Peyer's patch (tissue), 4 donors: Measurements from ENCODE around the gene IPP. TPM values are rescaled to one million over a fixed set of nuclear protein-coding genes. Genes with fewer than 3 reads are reported as not detected.

Source experiments
- DNase-seq, 3 donors: peaks; one replicate each; pipeline ENCODE4 v3.0.0-alpha.2; 2017 to 2019
- H3K27ac ChIP-seq, 4 donors: fragments of 200-600 bp; sonication (generic); one replicate each; pipeline ENCODE4 v1.5.1; 2016 to 2019
- H3K27me3 ChIP-seq, 2 donors: fragments of 200-600 bp; sonication (generic); one replicate each; pipeline ENCODE4 v1.5.1; 2019
- H3K36me3 ChIP-seq, 3 donors: fragments of 200-600 bp; sonication (generic); one replicate each; pipeline ENCODE4 v1.5.1; 2016 to 2019
- H3K4me1 ChIP-seq, 4 donors: fragments of 200-600 bp; sonication (generic); one replicate each; pipeline ENCODE4 v1.5.1; 2016 to 2019
- H3K4me3 ChIP-seq, 4 donors: fragments of 200-600 bp; sonication (generic); 1 replicate in 3 of 4; 2 replicates in 1 of 4; pipeline ENCODE4 v1.5.1; 2016 to 2019; ENCODE audit warnings: mild to moderate bottlenecking in 1 of 4
- H3K9me3 ChIP-seq, 4 donors: fragments of 200-600 bp; sonication (generic); one replicate each; pipeline ENCODE4 v1.5.1; 2016 to 2019; ENCODE audit warnings: mild to moderate bottlenecking in 1 of 4
- CTCF ChIP-seq, 6 experiments: fragments of 450-650 bp in 4 of 6; fragments of 200-600 bp in 2 of 6; sonication (generic) in 1 of 6; IDR thresholded peaks; one replicate each; pipeline ENCODE4 v1.5.1; 2017 to 2019; ENCODE audit warnings: antibody characterized with exemption in 6 of 6, mild to moderate bottlenecking in 3 of 6, moderate library complexity in 1 of 6
- POLR2A ChIP-seq, 2 donors: fragments of 450-650 bp; IDR thresholded peaks; one replicate each; pipeline ENCODE4 v1.5.1; 2017; ENCODE audit warnings: antibody characterized with exemption in 2 of 2, mild to moderate bottlenecking in 2 of 2, moderate library complexity in 2 of 2
- total RNA-seq, 4 donors: library from RNA; depleted of rRNA; stranded (reverse); fragments of >200 nt; gene quantifications; one replicate each; pipeline ENCODE4 v1.1.0, GENCODE V29; 2016

The IPP gene
- total RNA-seq, 4 donors from 2014 or later = 8.9 to 17.2 (median 12.1) TPM

- Histone ChIP-seq H3K27me3 (no peaks in the 10 kb centered on the region), H3K4me1 (peaks cover 0 to 35% (median 6%) of the 10 kb centered on the region in 4 donors), H3K9me3 (no peaks in the 10 kb centered on the region), H3K27ac (peak overlapping the region; percentile 95 to 99 (median 96)), H3K36me3 (no peaks in the 10 kb centered on the region), H3K4me3 (peak overlapping the region; percentile 62 to 98 (median 83))
- DNase-seq = no peak
- TF ChIP-seq POLR2A (IDR thresholded peaks at IDR 0.05) (no peak), CTCF (IDR thresholded peaks at IDR 0.05) (no peak)
Measured at GRCh38 chr1:45685308-45686014, 65.0 kb downstream of the IPP start.

GRCh38 chr1:45684402-45684801, 66.1 kb downstream of the IPP start:
- Histone ChIP-seq H3K4me1 (peaks cover 0 to 43% (median 6%) of the 10 kb centered on the region in 4 donors), H3K9me3 (no peaks in the 10 kb centered on the region), H3K27me3 (no peaks in the 10 kb centered on the region), H3K4me3 (peak overlapping the region in 3 of 4 donors; percentile 62 to 98 (median 80)), H3K27ac (no peak overlapping the region), H3K36me3 (no peaks in the 10 kb centered on the region)
- DNase-seq = no peak
- TF ChIP-seq CTCF (IDR thresholded peaks at IDR 0.05) (no peak), POLR2A (IDR thresholded peaks at IDR 0.05) (no peak)

- Histone ChIP-seq H3K27me3 (no peaks in the 10 kb centered on the region), H3K4me3 (peak overlapping the region in 1 of 4 donors; percentile 4), H3K36me3 (no peaks in the 10 kb centered on the region), H3K4me1 (peaks cover 0 to 49% (median 10%) of the 10 kb centered on the region in 4 donors), H3K9me3 (no peaks in the 10 kb centered on the region), H3K27ac (no peak overlapping the region)
- DNase-seq = no peak
- no peak for TF ChIP-seq POLR2A (IDR thresholded peaks at IDR 0.05)
- TF ChIP-seq CTCF (IDR thresholded peaks at IDR 0.05) = no peak
Measured at GRCh38 chr1:45682942-45683341, 67.5 kb downstream of the IPP start.

- TF ChIP-seq POLR2A (IDR thresholded peaks at IDR 0.05) = no peak
- TF ChIP-seq CTCF (IDR thresholded peaks at IDR 0.05) = no peak
- H3K4me3 ChIP-seq = no peak overlapping the region
- H3K36me3 ChIP-seq = no peaks in the 10 kb centered on the region
- peaks cover 0 to 78% (median 11%) of the 10 kb centered on the region in 4 donors for H3K4me1 ChIP-seq
- peak overlapping the region in 1 of 4 donors; percentile 0 for H3K27ac ChIP-seq
- no peak for DNase-seq
- H3K27me3 ChIP-seq = no peaks in the 10 kb centered on the region
- no peaks in the 10 kb centered on the region for H3K9me3 ChIP-seq
Measured at GRCh38 chr1:45679123-45679522, 71.3 kb downstream of the IPP start.

- TF ChIP-seq POLR2A (IDR thresholded peaks at IDR 0.05) (no peak), CTCF (IDR thresholded peaks at IDR 0.05) (no peak)
- H3K4me3 ChIP-seq = no peak overlapping the region
- H3K27me3 ChIP-seq = no peaks in the 10 kb centered on the region
- DNase-seq = no peak
- H3K36me3 ChIP-seq = no peaks in the 10 kb centered on the region
- H3K27ac ChIP-seq = no peak overlapping the region
- H3K4me1 ChIP-seq = peaks cover 0 to 84% (median 11%) of the 10 kb centered on the region in 4 donors
- no peaks in the 10 kb centered on the region for H3K9me3 ChIP-seq
Measured at GRCh38 chr1:45678489-45678888, 72.0 kb downstream of the IPP start.
